ENCODE results near the gene SERAC1. TPM values are rescaled to one million over a fixed set of nuclear protein-coding genes. Genes with fewer than 3 reads are reported as not detected.

The SERAC1 gene
- total RNA-seq, 1 donor: 33.7 TPM

DNA sequence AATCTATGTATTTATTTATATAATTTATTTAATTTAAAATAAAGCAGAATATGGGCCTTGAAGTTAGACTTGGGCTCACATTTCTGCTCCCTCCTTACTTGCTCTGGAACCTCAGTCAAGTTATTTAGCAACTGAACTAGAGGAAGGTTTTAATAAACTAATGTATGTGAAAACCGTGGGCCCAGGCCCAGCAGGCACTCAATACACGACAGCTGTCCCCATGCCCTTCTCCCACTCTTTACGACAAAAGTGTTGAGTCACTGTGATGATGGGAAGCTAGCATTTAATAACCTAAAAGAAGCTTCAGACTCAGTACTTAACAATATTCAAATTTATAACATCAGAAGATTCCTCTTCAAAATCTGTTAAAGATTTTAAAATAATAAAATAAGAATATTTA, 46.7 kb downstream of the SERAC1 start:
- H2AFZ ChIP-seq (ENCODE audit: low read length): no peak overlapping the region
- H3K4me3 ChIP-seq (ENCODE audit: insufficient read depth, low read length): no peak overlapping the region
- H4K20me1 ChIP-seq (ENCODE audit: insufficient read depth, low read length): peaks cover 2% of the 10 kb centered on the region
- H3K4me1 ChIP-seq (ENCODE audit: insufficient read depth, low read length): no peaks in the 10 kb centered on the region
- TF ChIP-seq, protein P1, sequence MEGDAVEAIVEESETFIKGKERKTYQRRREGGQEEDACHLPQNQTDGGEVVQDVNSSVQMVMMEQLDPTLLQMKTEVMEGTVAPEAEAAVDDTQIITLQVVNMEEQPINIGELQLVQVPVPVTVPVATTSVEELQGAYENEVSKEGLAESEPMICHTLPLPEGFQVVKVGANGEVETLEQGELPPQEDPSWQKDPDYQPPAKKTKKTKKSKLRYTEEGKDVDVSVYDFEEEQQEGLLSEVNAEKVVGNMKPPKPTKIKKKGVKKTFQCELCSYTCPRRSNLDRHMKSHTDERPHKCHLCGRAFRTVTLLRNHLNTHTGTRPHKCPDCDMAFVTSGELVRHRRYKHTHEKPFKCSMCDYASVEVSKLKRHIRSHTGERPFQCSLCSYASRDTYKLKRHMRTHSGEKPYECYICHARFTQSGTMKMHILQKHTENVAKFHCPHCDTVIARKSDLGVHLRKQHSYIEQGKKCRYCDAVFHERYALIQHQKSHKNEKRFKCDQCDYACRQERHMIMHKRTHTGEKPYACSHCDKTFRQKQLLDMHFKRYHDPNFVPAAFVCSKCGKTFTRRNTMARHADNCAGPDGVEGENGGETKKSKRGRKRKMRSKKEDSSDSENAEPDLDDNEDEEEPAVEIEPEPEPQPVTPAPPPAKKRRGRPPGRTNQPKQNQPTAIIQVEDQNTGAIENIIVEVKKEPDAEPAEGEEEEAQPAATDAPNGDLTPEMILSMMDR (IDR thresholded peaks at IDR 0.05; ENCODE audit: extremely low read depth, low read depth, low read length): no peak
- no peaks in the 10 kb centered on the region for H3K9me3 ChIP-seq (ENCODE audit: low read depth, low read length)
- DNase-seq (ENCODE audit: insufficient read length, low spot score, missing footprints): no peak
- no peak overlapping the region for H3K27ac ChIP-seq (ENCODE audit: low read depth, low read length)
- H3K27me3 ChIP-seq (ENCODE audit: insufficient read depth, low read length): no peaks in the 10 kb centered on the region
- peaks cover 64% of the 10 kb centered on the region for H3K36me3 ChIP-seq (ENCODE audit: insufficient read depth, low read length)
- H3K79me2 ChIP-seq (ENCODE audit: insufficient read depth, low read length): no peaks in the 10 kb centered on the region
- H3K4me2 ChIP-seq (ENCODE audit: insufficient read depth, low read length): no peak overlapping the region

DNA sequence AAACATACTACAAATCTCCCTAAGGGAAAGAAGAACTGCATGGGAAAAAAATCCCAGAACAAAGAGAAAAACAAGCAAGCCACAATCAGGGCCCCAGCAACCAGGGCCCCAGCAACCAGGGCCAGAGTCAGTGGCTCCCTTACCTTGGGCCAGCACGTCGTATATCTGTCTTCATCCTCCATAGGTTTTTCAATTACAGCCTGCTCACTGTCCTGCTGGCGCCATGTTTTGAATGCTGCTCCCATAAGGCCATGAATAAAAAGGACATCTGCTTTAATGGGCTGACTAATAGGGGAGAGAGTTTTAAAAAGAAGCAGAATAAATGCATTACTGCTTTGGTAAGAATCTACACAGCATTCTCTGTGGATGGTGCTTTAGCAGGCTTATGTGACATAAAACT, 49.2 kb downstream of the SERAC1 start:
- H2AFZ ChIP-seq (ENCODE audit: low read length): no peak overlapping the region
- no peaks in the 10 kb centered on the region for H3K79me2 ChIP-seq (ENCODE audit: insufficient read depth, low read length)
- no peaks in the 10 kb centered on the region for H3K9me3 ChIP-seq (ENCODE audit: low read depth, low read length)
- H3K4me2 ChIP-seq (ENCODE audit: insufficient read depth, low read length): no peak overlapping the region
- no peaks in the 10 kb centered on the region for H3K4me1 ChIP-seq (ENCODE audit: insufficient read depth, low read length)
- H3K36me3 ChIP-seq (ENCODE audit: insufficient read depth, low read length): peaks cover 66% of the 10 kb centered on the region
- H3K27ac ChIP-seq (ENCODE audit: low read depth, low read length): no peak overlapping the region
- H4K20me1 ChIP-seq (ENCODE audit: insufficient read depth, low read length): peaks cover 2% of the 10 kb centered on the region
- no peak for DNase-seq (ENCODE audit: insufficient read length, low spot score, missing footprints)
- no peak overlapping the region for H3K4me3 ChIP-seq (ENCODE audit: insufficient read depth, low read length)
- H3K27me3 ChIP-seq (ENCODE audit: insufficient read depth, low read length): no peaks in the 10 kb centered on the region
- TF ChIP-seq, protein P1 (IDR thresholded peaks at IDR 0.05; ENCODE audit: extremely low read depth, low read depth, low read length): no peak

DNA sequence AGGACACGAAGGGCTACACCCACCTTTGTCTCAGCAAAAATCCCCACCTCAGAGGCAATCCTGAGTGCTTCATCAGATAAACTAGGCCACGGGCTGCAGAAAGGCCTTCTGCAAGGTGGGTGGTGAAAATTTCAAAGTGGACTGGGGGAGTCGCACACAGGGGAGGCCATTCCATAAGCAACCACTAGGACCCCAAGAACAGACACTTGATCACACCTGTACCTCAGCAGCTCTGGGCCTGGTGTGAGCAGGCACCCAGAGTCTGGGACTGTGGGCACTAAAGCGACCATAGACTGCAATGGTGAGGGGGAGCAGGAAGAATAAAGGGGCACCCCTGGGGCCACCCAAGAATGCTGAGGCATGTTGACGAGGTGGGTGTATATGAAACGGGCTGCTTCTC, 52.6 kb downstream of the SERAC1 start:
- Histone ChIP-seq H3K79me2 (ENCODE audit: insufficient read depth, low read length) (no peaks in the 10 kb centered on the region), H4K20me1 (ENCODE audit: insufficient read depth, low read length) (no peaks in the 10 kb centered on the region), H3K27me3 (ENCODE audit: insufficient read depth, low read length) (no peaks in the 10 kb centered on the region), H3K9me3 (ENCODE audit: low read depth, low read length) (no peaks in the 10 kb centered on the region), H3K4me1 (ENCODE audit: insufficient read depth, low read length) (no peaks in the 10 kb centered on the region), H3K27ac (ENCODE audit: low read depth, low read length) (no peak overlapping the region), H3K4me3 (ENCODE audit: insufficient read depth, low read length) (no peak overlapping the region), H3K36me3 (ENCODE audit: insufficient read depth, low read length) (peaks cover 74% of the 10 kb centered on the region), H2AFZ (ENCODE audit: low read length) (no peak overlapping the region), H3K4me2 (ENCODE audit: insufficient read depth, low read length) (no peak overlapping the region)
- TF ChIP-seq, protein P1 (IDR thresholded peaks at IDR 0.05; ENCODE audit: extremely low read depth, low read depth, low read length): no peak
- no peak for DNase-seq (ENCODE audit: insufficient read length, low spot score, missing footprints)

DNA sequence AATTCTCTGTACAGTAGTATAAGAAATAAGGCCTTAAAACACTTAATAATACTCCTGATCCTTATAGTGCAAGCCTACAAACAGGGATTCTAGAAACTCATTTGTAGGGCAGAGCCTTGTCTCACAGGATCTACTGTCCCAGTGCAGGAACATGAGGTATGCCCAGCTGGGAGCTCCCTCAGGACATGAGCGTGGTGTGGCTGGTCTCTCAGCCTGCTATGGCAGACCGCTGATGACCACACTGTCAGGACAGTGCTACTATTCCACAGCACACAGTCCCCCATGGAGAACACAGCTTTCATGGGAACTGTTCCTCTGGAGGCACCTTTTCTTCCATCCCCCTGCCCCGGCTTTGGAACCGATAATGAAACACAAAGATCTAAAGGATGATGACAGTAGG, 53.0 kb downstream of the SERAC1 start:
- Histone ChIP-seq H3K27me3 (ENCODE audit: insufficient read depth, low read length) (no peaks in the 10 kb centered on the region), H4K20me1 (ENCODE audit: insufficient read depth, low read length) (no peaks in the 10 kb centered on the region), H3K79me2 (ENCODE audit: insufficient read depth, low read length) (no peaks in the 10 kb centered on the region), H3K4me1 (ENCODE audit: insufficient read depth, low read length) (no peaks in the 10 kb centered on the region), H3K4me2 (ENCODE audit: insufficient read depth, low read length) (no peak overlapping the region), H3K4me3 (ENCODE audit: insufficient read depth, low read length) (no peak overlapping the region), H2AFZ (ENCODE audit: low read length) (no peak overlapping the region), H3K27ac (ENCODE audit: low read depth, low read length) (no peak overlapping the region), H3K36me3 (ENCODE audit: insufficient read depth, low read length) (peaks cover 74% of the 10 kb centered on the region), H3K9me3 (ENCODE audit: low read depth, low read length) (no peaks in the 10 kb centered on the region)
- no peak for DNase-seq (ENCODE audit: insufficient read length, low spot score, missing footprints)
- TF ChIP-seq, protein P1 (IDR thresholded peaks at IDR 0.05; ENCODE audit: extremely low read depth, low read depth, low read length): no peak
